Astrocyte (in vitro differentiated cells and primary cell): Measurements from ENCODE around the gene SGSM2. TPM values are rescaled to one million over a fixed set of nuclear protein-coding genes. Genes with fewer than 3 reads are reported as not detected.

Experiments used
- DNase-seq: peaks from one replicate; pipeline ENCODE4 v3.0.0-alpha.2; 2010; ENCODE audit warnings: low read depth
- FAIRE-seq: peaks from 2 replicates; lab custom pipeline; 2011; peaks lifted over from hg19 to GRCh38; lab: Jason Lieb, UNC
- H2AFZ ChIP-seq: 2 replicates; pipeline ENCODE4 v1.6.0; 2012; ENCODE audit warnings: low read depth, low read length, inconsistent platforms
- H3K27ac ChIP-seq: 2 replicates; pipeline ENCODE4 v1.5.1; 2011; ENCODE audit warnings: low read depth, low read length, inconsistent platforms
- H3K27me3 ChIP-seq: 2 replicates; pipeline ENCODE4 v1.6.0; 2011; ENCODE audit warnings: low read length, inconsistent platforms; ENCODE audit not compliant: insufficient read depth
- H3K36me3 ChIP-seq: 2 replicates; pipeline ENCODE4 v1.5.1; 2011; ENCODE audit warnings: low read length, inconsistent platforms; ENCODE audit not compliant: insufficient read depth
- H3K4me1 ChIP-seq: 2 replicates; pipeline ENCODE4 v1.5.1; 2011; ENCODE audit warnings: low read length, inconsistent platforms; ENCODE audit not compliant: insufficient read depth
- H3K4me2 ChIP-seq: 2 replicates; pipeline ENCODE4 v1.6.0; 2012; ENCODE audit warnings: low read length, inconsistent platforms
- H3K4me3 ChIP-seq: 2 replicates; pipeline ENCODE4 v1.5.1; 2011; ENCODE audit warnings: low read depth, mild to moderate bottlenecking, low read length, inconsistent platforms; ENCODE audit not compliant: insufficient read depth
- H3K79me2 ChIP-seq: 2 replicates; pipeline ENCODE4 v1.6.0; 2012; ENCODE audit warnings: mild to moderate bottlenecking, low read length, inconsistent platforms; ENCODE audit not compliant: insufficient read depth
- H3K9ac ChIP-seq: 2 replicates; pipeline ENCODE4 v1.6.0; 2012; ENCODE audit warnings: mild to moderate bottlenecking, low read length, inconsistent platforms
- H3K9me3 ChIP-seq: 2 replicates; pipeline ENCODE4 v1.5.1; 2012; ENCODE audit warnings: low read depth, mild to moderate bottlenecking, low read length, inconsistent platforms; ENCODE audit not compliant: insufficient read depth
- H4K20me1 ChIP-seq: 2 replicates; pipeline ENCODE4 v1.6.0; 2012; ENCODE audit warnings: low read length, inconsistent platforms; ENCODE audit not compliant: insufficient read depth
- H3K27ac Mint-ChIP-seq: one replicate; pipeline ENCODE4 v1.8.0; 2021; ENCODE audit warnings: mild to moderate bottlenecking, mixed read lengths; ENCODE audit not compliant: unreplicated experiment
- H3K27me3 Mint-ChIP-seq: one replicate; pipeline ENCODE4 v1.8.0; 2021; ENCODE audit warnings: low read depth, mixed read lengths; ENCODE audit not compliant: unreplicated experiment
- H3K36me3 Mint-ChIP-seq: one replicate; pipeline ENCODE4 v1.8.0; 2021; ENCODE audit warnings: low read depth, mixed read lengths; ENCODE audit not compliant: unreplicated experiment
- H3K4me1 Mint-ChIP-seq: one replicate; pipeline ENCODE4 v1.8.0; 2021; ENCODE audit warnings: low read depth, mixed read lengths; ENCODE audit not compliant: unreplicated experiment
- H3K4me3 Mint-ChIP-seq: one replicate; pipeline ENCODE4 v1.8.0; 2021; ENCODE audit warnings: mild to moderate bottlenecking, moderate library complexity, mixed read lengths; ENCODE audit not compliant: unreplicated experiment
- H3K9me3 Mint-ChIP-seq: one replicate; pipeline ENCODE4 v1.8.0; 2021; ENCODE audit warnings: mild to moderate bottlenecking, mixed read lengths; ENCODE audit not compliant: unreplicated experiment
- EZH2 ChIP-seq: IDR thresholded peaks from 2 replicates; pipeline ENCODE4 v1.6.1; 2012; ENCODE audit warnings: mild to moderate bottlenecking, low read length, inconsistent platforms; ENCODE audit not compliant: insufficient read depth
- total RNA-seq: library from RNA; stranded (reverse); gene quantifications from 2 replicates; pipeline ENCODE4 v1.2.1, GENCODE V29; 2021
- TF ChIP-seq, protein P1 (sequence below): IDR thresholded peaks from 2 replicates; pipeline ENCODE4 v1.5.1; 2011; ENCODE audit warnings: low read depth, mild to moderate bottlenecking, inconsistent platforms, low read length, moderate library complexity; ENCODE audit not compliant: insufficient read depth

The SGSM2 gene
- total RNA-seq, 1 donor from 2014 or later = 62.1 TPM

DNA sequence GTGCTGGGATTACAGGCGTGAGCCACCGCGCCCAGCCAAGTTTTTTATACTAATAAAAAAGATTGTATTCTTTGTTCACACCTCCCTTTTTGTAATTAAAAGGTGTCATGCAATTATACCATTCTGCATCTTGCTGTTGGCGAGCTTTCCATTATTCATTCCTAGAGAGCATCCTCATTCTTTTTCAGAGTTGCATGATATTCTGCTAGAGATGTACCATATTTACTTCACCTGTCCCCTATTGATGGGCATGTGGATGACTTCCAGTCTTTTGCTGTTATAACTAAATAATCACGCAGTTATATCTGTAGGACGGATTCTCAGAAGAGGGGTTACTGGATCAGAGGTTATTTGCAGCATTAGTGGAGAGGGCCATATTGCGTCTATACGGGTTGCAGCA, 17.0 kb downstream of the SGSM2 start:
- H3K36me3 Mint-ChIP-seq = peaks cover 8% of the 10 kb centered on the region
- no peak overlapping the region for H3K27ac ChIP-seq
- no peak for DNase-seq
- no peaks in the 10 kb centered on the region for H3K27me3 Mint-ChIP-seq
- no peaks in the 10 kb centered on the region for H3K9me3 ChIP-seq
- H3K4me3 ChIP-seq = no peak overlapping the region
- H3K27ac Mint-ChIP-seq = peak overlapping the region; percentile 44
- no peaks in the 10 kb centered on the region for H3K27me3 ChIP-seq
- H2AFZ ChIP-seq = no peak overlapping the region
- H4K20me1 ChIP-seq = peaks cover 51% of the 10 kb centered on the region
- TF ChIP-seq EZH2 = no peak
- TF ChIP-seq, protein P1, sequence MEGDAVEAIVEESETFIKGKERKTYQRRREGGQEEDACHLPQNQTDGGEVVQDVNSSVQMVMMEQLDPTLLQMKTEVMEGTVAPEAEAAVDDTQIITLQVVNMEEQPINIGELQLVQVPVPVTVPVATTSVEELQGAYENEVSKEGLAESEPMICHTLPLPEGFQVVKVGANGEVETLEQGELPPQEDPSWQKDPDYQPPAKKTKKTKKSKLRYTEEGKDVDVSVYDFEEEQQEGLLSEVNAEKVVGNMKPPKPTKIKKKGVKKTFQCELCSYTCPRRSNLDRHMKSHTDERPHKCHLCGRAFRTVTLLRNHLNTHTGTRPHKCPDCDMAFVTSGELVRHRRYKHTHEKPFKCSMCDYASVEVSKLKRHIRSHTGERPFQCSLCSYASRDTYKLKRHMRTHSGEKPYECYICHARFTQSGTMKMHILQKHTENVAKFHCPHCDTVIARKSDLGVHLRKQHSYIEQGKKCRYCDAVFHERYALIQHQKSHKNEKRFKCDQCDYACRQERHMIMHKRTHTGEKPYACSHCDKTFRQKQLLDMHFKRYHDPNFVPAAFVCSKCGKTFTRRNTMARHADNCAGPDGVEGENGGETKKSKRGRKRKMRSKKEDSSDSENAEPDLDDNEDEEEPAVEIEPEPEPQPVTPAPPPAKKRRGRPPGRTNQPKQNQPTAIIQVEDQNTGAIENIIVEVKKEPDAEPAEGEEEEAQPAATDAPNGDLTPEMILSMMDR = no peak
- H3K9me3 Mint-ChIP-seq = peaks cover 2% of the 10 kb centered on the region
- peaks cover 10% of the 10 kb centered on the region for H3K4me1 ChIP-seq
- peaks cover 4% of the 10 kb centered on the region for H3K4me1 Mint-ChIP-seq
- H3K36me3 ChIP-seq = no peaks in the 10 kb centered on the region
- no peak overlapping the region for H3K4me2 ChIP-seq
- FAIRE-seq = no peak
- peaks cover 3% of the 10 kb centered on the region for H3K79me2 ChIP-seq
- H3K9ac ChIP-seq = no peak overlapping the region
- no peak overlapping the region for H3K4me3 Mint-ChIP-seq

- H3K9ac ChIP-seq = no peak overlapping the region
- no peak for DNase-seq
- no peak overlapping the region for H3K27ac Mint-ChIP-seq
- FAIRE-seq = no peak
- H4K20me1 ChIP-seq = peaks cover 66% of the 10 kb centered on the region
- H3K9me3 ChIP-seq = no peaks in the 10 kb centered on the region
- no peak overlapping the region for H3K4me3 Mint-ChIP-seq
- peaks cover 8% of the 10 kb centered on the region for H3K36me3 Mint-ChIP-seq
- H3K27ac ChIP-seq = no peak overlapping the region
- no peak overlapping the region for H2AFZ ChIP-seq
- H3K27me3 Mint-ChIP-seq = no peaks in the 10 kb centered on the region
- H3K4me3 ChIP-seq = no peak overlapping the region
- TF ChIP-seq, protein P1 = no peak
- no peak for TF ChIP-seq EZH2
- peaks cover 19% of the 10 kb centered on the region for H3K4me1 ChIP-seq
- H3K27me3 ChIP-seq = no peaks in the 10 kb centered on the region
- peaks cover 3% of the 10 kb centered on the region for H3K79me2 ChIP-seq
- H3K9me3 Mint-ChIP-seq = peaks cover 2% of the 10 kb centered on the region
- no peaks in the 10 kb centered on the region for H3K36me3 ChIP-seq
- H3K4me2 ChIP-seq = no peak overlapping the region
- peaks cover 9% of the 10 kb centered on the region for H3K4me1 Mint-ChIP-seq
These were observed 19.9 kb downstream of the SGSM2 start for GRCh38 chr17:2357237-2357636.

DNA sequence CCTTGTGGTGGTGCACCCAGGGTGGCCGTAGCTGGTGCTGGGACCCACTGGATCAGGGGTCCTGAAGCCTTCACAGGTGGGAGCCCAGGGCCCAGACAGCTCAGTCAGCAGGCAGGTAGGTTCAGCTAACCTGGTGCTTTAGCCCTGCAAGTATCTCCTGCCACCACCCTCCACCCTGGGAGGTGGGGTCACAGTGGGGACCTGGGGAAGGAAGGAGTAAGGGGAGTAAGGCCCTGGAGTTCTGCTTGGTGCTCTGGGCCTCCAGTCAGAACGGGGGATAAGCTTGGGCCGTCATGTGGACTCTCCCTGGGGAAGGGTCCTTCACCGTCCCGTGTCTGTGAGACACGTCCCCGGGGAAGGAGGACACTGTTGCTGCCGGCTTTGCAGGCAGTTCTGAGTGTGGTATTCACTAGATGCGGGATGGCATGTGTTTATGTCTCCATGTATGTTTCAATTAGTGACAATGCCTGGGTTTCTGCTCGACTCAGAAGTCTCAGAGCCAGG, 20.7 kb downstream of the SGSM2 start:
- TF ChIP-seq, protein P1 = no peak
- TF ChIP-seq EZH2 = no peak
- no peak overlapping the region for H3K27ac Mint-ChIP-seq
- H3K9ac ChIP-seq = no peak overlapping the region
- peaks cover 2% of the 10 kb centered on the region for H3K9me3 Mint-ChIP-seq
- H3K36me3 Mint-ChIP-seq = peaks cover 10% of the 10 kb centered on the region
- DNase-seq (no peak), FAIRE-seq (no peak)
- no peak overlapping the region for H3K4me2 ChIP-seq
- H3K9me3 ChIP-seq = no peaks in the 10 kb centered on the region
- H3K27me3 Mint-ChIP-seq = no peaks in the 10 kb centered on the region
- H3K4me1 Mint-ChIP-seq = peaks cover 9% of the 10 kb centered on the region
- no peak overlapping the region for H3K4me3 Mint-ChIP-seq
- H3K79me2 ChIP-seq = peaks cover 3% of the 10 kb centered on the region
- H3K4me1 ChIP-seq = peaks cover 19% of the 10 kb centered on the region
- H4K20me1 ChIP-seq = peaks cover 63% of the 10 kb centered on the region
- no peaks in the 10 kb centered on the region for H3K36me3 ChIP-seq
- H3K27me3 ChIP-seq = no peaks in the 10 kb centered on the region
- H2AFZ ChIP-seq = no peak overlapping the region
- no peak overlapping the region for H3K27ac ChIP-seq
- no peak overlapping the region for H3K4me3 ChIP-seq
